ENCODE results near the gene AKAP11. TPM values are rescaled to one million over a fixed set of nuclear protein-coding genes. Genes with fewer than 3 reads are reported as not detected.
"Not testable (repeated sequence)": the region's sequence is repeated elsewhere in the genome, so short reads cannot be mapped to it uniquely, and the experiment has no call there.

AKAP11 gene, protein sequence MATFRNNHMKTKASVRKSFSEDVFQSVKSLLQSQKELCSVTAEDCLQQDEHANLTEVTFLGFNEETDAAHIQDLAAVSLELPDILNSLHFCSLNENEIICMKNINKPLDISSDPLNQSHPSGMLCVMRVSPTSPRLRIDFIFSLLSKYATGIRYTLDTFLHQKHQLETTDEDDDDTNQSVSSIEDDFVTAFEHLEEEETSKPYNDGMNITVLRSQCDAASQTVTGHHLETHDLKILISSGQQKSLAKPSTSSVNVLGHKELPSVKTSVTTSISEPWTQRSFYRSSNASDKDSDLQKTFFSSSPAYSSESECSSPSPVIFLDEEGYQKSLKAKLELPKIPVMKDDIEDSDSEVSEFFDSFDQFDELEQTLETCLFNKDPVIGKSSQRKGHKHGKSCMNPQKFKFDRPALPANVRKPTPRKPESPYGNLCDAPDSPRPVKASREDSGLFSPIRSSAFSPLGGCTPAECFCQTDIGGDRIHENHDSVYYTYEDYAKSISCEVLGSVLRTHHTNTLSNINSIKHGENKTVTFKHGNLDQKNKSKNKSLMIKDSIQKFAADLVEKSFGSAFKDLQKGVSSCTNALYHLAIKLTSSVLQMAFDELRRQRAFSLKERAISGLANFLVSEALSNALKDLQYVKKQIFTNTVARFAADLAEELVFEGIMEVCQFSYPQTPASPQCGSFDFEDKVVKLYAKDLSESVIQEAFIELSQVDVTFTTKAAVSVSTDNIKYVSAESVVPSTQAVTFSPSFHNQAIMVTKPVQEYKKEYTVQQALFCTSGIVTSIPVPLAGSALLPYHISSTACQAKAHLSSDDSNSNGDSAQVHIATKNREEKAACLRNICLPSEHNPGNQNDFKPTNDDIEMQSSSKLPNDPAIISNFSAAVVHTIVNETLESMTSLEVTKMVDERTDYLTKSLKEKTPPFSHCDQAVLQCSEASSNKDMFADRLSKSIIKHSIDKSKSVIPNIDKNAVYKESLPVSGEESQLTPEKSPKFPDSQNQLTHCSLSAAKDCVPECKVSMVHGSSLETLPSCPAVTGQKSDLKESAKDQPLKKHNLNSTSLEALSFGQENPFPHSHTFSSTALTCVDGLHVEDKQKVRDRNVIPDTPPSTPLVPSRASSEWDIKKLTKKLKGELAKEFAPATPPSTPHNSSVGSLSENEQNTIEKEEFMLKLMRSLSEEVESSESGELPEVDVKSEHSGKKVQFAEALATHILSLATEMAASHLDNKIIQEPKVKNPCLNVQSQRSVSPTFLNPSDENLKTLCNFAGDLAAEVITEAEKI (N-terminal part only)
- total RNA-seq (2014; rRNA removed; shearing (Covaris generic)) = 13.0 and 16.9 TPM in 2 replicates

GRCh38 chr13:42272115-42272803 is at the start of gene AKAP11:
Gene AKAP11, plus strand, starts transcription at chr13:42272152. Its CDS starts 14,197 bp downstream, at chr13:42286349.
- peak; percentile 47 for DNase-seq (ENCODE audit: low read depth)

- DNase-seq (ENCODE audit: low read depth) = no peak
Measured at GRCh38 chr13:42223681-42224080, 48.3 kb upstream of the AKAP11 start.

GRCh38 chr13:42225051-42225450 is 46.9 kb upstream of the AKAP11 start:
- DNase-seq (ENCODE audit: low read depth) = no peak

GRCh38 chr13:42226759-42227158 is 45.2 kb upstream of the AKAP11 start:
- DNase-seq (ENCODE audit: low read depth) = not testable (repeated sequence)

DNA sequence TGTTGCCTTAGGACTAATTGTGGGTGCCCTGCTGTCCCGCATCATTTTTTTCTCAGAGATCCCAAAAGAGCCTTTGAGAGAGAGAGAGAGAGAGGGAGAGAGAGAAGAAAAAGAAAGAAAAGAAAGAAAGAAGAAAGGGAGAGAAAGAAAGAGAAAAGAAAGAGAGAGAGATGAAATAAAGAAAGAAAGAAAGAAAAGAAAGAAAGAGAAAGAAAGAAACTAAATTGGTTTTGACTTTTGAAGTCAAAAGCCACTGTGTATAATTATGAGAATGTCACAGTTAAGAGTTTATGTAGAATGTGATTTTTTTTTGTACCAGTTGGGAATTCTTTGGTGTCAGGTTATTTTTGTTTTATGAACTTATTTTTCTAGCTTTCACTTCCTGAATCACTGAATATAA is 43.4 kb upstream of the AKAP11 start:
- no peak for DNase-seq (ENCODE audit: low read depth)

DNA sequence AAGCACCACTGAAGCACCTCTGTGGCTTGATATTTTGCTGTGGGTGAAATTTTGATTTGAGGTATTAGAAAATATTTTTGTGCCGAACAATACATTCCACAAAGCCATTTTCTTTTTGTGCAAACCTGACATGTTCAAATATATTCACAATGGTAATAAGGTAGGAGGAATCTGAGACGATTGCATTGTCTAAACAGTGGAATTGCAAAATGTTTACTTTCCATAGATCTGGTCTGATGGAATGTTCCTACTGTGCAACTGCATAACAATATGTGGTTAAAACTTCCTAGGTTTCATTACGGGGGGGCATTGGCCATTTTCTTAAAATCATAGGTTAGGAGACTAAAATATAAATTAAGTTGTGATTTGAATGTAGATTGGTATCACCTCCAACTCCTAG is 42.7 kb upstream of the AKAP11 start:
- DNase-seq (ENCODE audit: low read depth) = no peak

- DNase-seq (ENCODE audit: low read depth) = no peak
Measured at GRCh38 chr13:42232671-42233070, 39.3 kb upstream of the AKAP11 start.

DNA sequence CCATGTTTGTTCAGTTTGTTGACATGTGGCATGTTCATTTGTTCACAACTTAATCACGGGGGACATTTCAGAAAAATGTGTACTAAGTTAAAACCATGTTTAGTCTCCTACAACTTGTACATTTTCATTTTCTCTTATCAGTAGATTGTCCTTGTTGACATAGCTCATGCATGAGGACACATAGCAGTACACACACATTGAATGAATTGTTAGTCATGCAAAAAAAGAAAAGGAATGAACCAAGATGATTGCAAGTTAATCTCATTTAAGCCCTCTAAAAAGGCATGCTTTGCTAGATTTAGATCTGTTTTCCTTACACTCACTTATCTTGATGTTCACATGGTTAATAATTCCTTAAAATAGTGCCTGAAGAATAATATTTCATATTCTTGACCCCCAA is 38.2 kb upstream of the AKAP11 start:
- no peak for DNase-seq (ENCODE audit: low read depth)

DNA sequence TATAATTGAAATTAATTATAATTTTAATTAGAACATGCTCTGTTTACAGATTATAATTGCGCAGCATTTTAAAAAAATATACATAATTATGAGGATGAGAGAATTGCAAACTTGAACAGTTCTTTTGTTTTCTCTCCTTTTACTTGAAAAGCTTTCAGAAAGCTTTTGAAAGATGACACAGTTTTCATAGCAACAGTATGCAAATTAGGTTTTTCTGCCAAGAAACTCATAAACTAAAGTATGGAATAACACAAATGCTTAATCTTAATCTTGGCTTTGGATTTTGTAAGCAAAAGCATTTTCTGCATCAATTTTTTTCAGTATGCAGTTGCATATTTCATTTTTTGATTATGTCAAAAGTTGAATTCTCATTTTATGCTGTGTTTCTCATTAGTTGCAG is 32.8 kb upstream of the AKAP11 start:
- no peak for DNase-seq (ENCODE audit: low read depth)

DNA sequence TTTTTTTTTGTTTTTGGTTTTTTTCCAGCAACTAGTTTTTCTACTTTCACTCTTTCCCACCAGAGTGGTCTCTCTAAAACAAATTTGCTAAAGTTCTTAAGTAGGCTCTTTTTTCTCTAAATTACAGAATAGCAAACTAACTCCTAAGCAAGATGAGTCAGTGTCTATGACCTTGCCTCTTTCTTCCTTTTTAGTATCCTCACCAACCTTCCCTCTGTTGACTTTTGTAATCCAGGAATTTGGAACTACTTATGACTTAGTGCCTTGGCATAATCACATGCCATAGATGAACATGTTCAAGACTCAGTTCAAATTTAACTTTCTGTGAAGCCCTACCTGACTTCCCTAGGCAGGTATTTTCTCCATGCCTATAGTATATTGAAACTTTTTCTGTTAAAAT is 32.3 kb upstream of the AKAP11 start:
- DNase-seq (ENCODE audit: low read depth) = no peak

DNA sequence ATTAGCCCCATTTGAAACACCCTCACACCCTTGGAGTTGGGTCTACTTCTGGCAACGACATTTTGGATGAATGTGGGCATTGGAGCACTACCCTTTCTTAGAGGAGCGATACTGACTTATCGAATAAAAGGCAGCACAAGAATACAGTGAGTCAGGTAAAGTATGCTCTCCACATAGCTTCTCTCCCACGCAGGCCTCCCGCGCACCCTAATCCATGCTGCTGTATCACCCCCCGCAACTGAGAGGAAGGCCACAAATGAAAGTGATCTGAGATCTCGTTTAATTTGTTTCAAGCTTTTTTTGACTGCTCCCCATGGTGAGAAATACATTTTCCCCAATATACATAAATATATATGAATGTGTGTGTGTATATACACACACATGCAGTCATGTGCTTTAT is 25.4 kb upstream of the AKAP11 start:
- DNase-seq (ENCODE audit: low read depth) = no peak

DNA sequence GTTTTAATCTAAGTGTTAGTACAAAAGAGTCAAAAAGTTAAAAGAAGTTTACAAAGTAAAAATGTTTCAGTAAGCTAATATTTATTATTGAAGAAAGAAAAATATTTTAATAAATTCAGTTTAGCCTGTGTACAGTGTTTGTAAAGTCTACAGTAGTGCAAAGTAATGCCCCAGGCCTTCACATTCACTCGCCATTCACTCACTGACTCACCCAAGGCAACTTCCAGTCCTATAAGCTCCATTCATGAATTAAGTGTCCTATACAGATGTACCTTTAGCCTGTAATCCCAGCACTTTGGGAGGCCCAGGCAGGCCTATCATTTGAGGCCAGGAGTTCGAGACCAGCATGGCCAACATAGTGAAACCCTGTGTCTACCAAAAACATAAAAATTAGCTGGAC is 24.1 kb upstream of the AKAP11 start:
- no peak for DNase-seq (ENCODE audit: low read depth)

DNA sequence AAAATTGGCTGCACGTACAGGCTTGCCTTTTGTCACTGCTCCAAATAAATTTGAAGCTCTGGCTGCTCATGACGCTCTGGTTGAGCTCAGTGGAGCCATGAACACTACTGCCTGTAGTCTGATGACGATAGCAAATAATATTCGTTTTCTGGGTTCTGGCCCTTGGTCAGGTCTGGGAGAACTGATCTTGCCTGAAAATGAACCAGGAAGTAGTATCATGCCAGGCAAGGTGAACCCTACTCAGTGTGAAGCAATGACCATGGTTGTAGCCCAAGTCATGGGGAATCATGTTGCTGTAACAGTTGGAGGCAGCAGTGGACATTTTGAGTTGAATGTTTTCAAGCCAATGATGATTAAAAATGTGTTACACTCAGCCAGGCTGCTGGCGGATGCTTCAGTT is 16.1 kb upstream of the AKAP11 start:
- DNase-seq (ENCODE audit: low read depth) = no peak

- no peak for DNase-seq (ENCODE audit: low read depth)
Measured at GRCh38 chr13:42258747-42259146, 13.2 kb upstream of the AKAP11 start.

- DNase-seq (ENCODE audit: low read depth) = no peak
Measured at GRCh38 chr13:42259515-42259914, 12.4 kb upstream of the AKAP11 start.

DNA sequence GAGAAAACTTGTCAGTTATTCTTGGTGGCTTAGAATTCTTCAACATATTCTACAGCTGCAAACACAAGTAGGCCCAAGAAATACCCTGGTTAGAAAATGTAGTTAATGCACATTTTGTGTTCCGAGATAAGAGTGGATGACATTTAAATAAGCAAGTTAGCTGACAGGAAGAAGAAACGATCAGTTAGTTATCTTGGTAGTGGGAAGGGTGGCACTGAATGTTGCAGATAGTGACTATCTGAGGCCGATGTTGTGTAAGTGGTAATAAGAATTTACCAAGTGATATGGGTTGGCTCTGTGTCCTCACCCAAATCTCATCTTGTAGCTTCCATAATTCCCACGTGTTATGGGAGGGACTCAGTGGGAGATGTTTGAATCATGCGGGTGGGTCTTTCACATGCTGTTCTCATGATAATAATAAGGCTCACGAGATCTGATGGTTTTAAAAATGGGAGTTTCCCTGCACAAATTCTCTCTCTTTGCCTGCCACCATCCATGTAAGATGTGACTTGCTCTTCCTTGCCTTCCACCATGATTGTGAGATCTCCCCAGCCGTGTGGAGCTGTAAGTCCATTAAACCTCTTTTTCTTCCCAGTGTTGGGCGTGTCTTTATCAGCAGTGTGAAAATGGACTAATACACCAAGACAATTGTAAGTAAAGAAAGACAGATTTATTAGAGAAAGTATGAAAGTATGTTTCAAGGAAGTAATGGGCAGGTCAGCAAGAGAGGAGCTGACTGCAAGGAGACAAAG is 10.9 kb upstream of the AKAP11 start:
- DNase-seq (ENCODE audit: low read depth) = no peak

- DNase-seq (ENCODE audit: low read depth) = peak; percentile 6
Measured at GRCh38 chr13:42266473-42266872, 5.5 kb upstream of the AKAP11 start.

- DNase-seq (ENCODE audit: low read depth) = no peak
Measured at GRCh38 chr13:42270160-42270856, 1.6 kb upstream of the AKAP11 start.

DNA sequence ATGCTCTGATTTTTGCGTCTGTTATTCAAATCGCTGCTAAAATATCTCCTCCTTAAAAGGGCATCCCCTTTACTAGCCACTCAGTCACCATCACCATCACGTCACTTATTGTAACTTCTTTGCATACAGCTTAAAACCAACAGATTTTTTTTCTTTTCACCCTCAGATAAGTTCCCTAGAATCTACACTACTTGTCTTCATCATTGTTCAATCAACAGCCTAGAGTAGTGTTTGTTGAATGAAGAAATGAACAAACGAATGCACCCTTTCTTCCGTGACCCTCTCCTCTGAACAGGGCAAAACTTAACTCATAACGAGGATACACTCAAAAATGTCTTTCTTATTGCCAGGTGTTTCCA is 1.1 kb upstream of the AKAP11 start:
- no peak for DNase-seq (ENCODE audit: low read depth)

Measured in RPMI7951 (cell line).